ENCODE results near the gene FAM111A.

Gene FAM111A

DNA sequence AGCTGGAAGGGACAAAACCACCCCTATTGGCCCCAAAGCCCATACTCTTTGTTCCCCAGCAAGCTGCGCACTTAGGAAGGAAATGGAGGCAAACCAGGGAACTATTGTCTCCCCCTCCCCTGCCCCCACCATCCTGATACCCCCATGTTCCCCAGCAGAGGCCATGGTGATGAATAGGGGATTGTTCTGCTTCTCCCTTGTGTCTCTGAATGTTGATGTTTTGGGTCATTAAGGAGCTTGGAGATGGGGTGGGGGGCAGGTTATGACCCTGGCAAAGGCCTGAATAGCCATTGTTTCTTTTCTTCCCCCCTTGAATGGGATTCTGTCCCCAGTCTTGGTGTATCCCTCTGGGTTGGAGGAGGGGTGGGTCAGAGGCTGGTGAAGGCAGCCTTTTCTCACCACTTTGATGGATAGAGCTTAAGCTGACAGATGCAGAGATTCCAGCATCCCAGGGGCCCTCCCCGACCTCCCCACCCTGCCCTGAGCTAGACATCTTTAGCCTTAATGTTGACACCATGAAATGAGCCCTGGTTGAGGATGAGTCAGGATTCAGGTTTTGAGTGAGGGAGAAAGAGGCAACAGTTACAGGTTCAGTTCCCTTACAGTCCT is 37.6 kb downstream of the FAM111A start:
- no peak for DNase-seq (ENCODE audit: low read depth)

DNA sequence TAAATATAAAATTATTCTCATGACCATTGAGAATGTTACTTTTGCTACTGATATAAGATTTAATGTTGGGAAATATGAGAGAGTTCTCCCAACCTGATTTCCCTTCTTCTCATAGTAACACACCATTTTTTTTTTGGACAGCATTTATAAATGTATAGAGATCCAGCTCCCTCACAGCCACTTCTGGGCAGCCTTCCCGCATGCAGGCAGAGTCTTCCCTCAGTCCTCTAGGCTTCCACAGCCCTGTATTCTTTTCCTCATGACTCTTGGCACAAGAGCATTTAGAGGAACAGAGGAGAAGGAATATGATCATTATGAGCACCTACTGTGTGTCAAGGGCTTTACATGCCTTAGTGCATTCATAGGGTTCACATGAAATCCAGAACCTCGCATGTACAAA is 38.3 kb downstream of the FAM111A start:
- DNase-seq (ENCODE audit: low read depth) = no peak

DNA sequence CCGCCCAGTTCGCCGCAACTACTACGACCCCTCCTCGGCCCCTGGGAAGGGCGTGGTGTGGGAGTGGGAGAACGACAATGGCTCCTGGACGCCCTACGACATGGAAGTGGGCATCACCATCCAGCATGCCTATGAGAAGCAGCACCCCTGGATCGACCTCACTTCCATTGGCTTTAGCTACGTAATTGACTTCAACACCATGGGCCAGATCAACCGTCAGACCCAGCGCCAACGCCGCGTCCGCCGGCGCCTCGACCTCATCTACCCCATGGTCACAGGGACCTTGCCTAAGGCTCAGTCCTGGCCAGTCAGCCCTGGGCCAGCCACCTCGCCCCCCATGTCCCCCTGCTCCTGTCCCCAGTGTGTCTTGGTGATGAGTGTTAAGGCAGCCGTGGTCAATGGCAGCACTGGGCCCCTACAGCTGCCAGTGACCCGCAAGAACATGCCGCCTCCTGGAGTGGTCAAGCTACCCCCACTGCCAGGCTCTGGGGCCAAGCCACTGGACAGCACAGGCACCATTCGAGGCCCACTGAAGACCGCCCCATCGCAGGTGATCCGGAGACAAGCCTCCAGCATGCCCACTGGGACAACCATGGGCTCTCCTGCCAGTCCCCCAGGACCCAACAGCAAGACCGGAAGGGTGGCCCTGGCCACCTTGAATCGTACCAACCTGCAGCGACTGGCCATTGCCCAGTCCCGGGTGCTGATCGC is 39.2 kb downstream of the FAM111A start:
- DNase-seq (ENCODE audit: low read depth) = no peak

DNA sequence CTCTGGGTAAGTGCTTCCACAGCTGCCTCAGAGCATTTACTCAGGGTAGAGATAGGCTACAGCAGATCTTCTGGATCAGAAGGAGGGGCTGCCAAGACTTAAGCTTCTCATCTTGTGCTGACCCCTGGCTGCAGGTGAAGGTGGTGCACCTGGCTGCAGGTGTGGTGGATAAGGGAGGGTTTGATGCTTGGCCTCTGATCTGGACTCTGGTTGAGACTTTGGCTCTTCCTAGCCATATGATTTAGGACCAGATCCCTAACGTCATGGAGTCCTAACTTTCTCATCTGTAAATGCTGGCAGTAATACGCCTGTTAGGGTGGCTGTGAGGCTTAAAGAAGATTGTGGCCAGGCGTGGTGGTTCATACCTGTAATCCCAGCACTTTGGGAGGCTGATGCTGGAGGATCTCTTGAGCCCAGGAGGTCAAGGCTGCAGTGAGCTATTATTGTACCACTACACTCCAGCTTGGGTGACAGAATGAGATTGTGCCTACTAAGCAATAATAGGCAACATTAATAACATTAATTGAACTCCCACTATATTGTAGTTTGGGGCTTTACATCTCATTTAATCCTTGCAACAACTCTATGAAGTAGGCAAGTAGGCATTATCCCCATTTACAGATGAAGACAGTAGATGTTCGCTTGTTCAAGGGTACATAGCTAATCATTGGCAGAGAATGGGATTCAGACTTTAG is 39.9 kb downstream of the FAM111A start:
- DNase-seq (ENCODE audit: low read depth) = no peak

DNA sequence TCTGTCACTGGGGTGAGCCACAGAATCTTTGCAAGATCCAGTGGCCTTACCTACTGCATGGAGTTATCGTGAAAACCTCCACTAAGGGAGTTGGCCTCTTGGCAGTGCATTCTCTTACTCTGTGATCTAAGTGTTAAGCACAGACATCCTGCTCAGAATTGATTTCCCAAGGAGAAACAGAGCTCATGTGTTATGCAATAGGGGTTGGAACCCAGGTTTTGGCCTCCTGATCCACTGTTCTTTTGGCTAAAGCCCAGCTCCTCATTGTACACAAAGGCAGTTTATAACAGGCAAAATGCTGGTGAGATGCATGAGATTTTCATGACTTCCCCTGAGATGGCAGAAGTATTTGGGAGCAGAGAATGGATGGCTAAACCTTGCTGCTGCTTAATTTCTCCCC is 41.1 kb downstream of the FAM111A start:
- no peak for DNase-seq (ENCODE audit: low read depth)

DNA sequence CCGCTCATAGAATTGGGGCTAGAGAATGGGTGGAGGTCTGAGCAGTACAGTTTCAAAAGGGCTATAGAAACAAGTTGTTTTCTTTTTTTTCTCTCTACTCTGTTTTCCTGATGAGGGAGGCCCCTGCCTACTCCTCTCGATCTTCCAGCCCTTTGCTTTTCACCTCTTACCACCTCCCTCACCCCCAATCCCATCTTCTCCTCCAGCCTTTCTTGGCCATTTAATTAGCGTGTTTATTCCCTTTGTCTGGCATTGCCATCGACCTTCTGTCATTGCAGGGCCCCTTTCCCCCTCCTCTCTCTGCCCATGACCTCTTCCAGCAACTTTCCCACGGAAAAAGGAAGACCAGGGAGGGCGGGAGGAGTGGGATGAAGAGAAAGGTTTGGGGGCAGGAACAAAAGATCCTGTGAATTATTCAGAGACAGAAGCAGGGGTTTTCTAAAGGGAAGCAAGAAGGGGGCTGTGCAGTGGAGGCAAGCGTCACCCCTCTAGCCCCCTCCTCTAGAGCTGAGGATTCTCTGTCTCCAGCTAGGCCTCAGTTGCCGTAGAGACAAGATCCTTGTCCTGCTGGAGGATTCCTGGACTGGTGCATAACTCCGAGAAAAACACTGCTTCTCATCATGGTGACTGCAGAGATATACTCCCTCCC is 42.2 kb downstream of the FAM111A start:
- no peak for DNase-seq (ENCODE audit: low read depth)

DNA sequence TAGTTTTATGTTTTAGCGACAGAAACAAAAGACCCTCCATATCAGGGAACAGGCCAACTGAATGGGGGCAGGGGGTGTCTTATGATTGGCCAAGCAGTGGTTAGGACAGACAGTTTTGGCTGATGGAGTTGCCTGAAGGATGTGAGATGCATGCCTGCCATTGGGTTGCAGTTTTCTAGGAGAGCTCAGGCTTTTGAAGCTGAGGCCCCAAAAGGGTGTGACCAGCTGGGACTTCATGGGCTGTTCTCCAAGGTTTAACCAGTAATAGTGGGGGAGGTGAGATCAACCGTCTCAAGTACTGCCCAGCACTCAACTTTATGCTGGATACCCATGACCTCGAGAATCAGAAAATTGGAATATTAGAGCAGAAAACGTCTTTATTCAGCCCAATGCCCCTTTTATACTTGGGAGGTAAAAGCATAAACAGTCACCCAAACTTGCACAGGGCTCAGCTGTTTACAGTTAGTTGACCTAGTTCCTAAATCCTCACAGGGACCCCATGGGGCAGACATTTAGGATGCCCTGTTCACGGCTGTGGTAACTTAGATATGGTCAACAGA is 42.8 kb downstream of the FAM111A start:
- DNase-seq (ENCODE audit: low read depth) = no peak

DNA sequence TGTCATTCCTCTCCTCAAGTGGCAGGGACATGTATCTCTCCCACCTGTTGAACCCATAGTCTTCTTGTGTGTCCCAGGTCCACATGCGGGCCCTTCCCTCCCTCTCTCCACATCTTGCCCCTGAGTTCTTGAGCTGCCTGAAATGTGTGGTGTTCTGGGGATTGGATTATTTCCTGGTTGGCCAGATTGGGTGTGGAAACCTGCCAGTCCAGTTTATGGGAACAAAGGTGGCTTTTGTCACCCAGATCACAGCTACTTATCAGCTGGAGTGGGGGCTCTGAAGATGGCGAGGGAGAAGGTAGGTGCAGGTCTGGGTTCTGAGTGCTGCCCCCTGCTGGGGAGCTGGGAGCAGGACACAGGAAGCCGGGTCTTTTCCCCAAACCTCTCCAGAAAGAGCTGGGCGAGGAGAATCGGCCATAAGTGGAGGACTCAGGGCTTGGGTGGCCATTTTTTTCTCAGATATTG is 43.5 kb downstream of the FAM111A start:
- DNase-seq (ENCODE audit: low read depth) = peak; percentile 34

DNA sequence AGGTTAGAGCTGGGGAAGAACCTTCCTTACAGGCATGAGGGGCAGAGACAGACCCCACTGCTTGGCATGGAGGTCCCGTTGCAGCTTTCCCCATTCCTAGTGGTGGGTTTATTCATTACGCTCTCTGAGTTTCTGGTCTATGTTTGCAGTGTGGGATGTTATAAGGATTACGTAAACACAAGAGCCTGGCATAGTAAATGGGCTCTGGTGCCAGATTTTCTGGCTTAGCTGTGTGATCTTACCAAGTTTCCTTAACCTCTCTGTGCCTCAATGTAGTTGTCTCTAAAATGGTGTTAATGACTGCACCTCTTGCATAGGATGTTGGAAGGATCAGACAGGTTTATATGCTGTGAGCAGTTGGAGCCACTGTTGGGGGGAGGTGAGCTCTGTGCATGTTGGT is 44.4 kb downstream of the FAM111A start:
- no peak for DNase-seq (ENCODE audit: low read depth)

DNA sequence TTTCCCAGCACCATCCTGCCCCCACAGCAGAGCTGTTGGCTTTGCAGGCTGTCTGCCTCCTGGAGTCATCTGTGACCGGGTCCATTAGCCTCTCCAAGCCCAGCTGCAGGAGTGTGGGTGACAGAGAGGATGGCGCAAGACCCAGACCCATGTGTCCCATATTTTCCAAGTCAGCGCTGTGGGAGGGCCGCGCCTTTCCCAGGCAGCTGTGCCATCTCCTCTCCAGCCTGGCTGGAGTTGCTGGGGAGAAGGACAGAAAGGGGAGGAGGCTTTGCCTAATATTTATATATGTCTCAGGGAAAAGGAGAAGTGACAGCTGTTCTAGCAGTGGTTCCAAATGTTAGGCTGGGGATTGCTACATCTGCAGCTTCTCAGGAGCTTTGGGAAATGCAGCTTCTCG is 44.9 kb downstream of the FAM111A start:
- peak; percentile 48 for DNase-seq (ENCODE audit: low read depth)

DNA sequence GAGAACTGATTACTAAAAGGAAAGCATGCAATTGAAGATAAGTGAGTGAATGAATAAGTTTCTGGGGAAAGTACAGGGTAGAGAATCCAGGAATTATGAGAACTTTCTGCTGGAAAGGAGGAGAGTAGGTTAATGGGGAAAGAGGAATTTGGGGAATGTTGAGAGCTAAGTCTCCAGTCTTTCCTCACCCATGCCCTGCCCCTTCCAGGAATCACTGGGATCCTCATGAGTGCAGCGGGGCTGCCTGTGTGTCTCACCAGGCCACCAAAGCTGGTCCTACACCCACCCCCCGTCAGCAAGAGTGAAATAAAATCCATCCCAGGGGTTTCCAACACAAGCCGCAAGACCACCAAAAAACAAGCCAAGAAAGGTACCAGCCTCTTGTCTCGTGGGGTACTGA is 46.3 kb downstream of the FAM111A start:
- DNase-seq (ENCODE audit: low read depth) = peak; percentile 60

DNA sequence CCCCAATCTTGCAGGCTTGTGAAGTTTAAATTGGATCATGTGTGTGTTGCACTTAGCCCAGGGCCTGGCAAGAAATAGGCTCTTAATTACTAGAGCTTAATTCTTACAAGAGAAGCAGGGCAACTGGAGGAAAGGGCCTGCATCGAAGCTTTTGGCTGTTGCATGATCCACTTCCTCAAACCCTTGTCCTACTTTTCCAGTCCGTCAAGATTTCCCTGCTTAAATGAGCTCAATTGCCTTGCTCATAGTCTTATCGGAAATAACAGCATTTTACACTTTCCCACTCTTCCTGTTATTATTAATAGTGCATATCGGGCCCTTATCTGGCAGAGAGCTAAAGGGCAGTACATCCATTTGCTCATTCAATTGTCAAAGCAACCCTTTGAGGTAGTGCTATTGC is 47.3 kb downstream of the FAM111A start:
- DNase-seq (ENCODE audit: low read depth) = no peak

DNA sequence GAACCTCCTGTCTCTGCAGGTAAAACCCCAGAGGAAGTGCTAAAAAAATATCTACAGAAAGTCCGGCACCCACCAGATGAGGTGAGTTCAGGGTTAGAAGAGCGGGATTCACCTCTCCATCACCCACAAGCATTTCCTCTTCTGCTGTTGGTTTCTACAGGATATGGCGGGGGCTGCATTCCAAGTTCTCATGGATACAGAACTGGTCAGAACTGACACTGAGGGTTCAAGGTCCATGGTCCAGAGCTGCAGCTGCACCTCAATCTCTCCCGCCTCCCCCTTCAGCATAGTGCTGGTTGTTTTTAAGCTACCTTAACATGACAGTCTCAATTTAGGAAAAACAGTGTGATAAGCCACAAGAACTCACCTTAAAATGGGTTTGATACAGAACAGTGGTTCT is 48.4 kb downstream of the FAM111A start:
- no peak for DNase-seq (ENCODE audit: low read depth)

DNA sequence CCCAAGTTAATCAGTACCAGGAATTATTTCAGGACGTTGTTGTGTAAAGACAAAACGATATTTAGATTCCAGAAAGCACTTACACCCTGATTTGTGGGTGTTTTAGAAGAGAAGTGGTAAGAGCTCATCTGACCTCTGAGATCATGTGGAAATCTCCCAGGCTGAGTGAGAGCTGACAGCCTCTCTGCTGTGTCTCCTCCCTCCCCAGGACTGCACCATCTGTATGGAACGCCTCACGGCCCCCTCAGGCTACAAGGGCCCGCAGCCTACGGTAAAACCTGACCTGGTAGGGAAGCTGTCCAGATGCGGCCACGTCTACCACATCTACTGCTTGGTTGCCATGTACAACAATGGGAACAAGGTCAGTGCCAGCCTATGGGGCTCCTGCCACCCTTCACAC is 49.2 kb downstream of the FAM111A start:
- DNase-seq (ENCODE audit: low read depth) = no peak

DNA sequence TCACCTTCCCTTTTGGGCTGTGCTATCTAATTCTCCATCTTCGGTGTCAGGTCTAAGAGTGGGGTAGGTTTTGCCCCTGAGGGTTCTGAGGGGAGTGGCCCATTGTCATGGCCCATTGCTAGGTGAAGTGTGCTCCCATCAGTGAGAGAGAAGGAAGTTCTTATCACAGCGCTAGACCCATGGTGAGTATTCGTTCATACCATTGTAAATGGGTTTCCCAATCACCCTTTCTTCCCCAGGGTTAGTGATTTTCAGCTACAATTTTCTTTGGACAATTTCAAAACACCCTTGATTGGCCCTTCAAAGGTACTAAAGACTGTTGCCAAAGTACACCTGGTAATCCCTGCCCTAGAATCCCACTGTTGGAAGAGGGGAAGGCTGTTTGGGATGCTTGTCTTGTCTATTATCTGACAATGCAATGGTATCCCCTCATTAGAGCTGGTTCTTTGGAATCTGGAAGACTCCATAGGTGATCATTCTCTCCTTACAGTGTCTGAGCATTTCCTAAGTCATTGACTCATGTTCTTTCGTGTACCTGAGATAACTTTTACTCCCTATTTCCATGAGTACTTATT is 49.9 kb downstream of the FAM111A start:
- no peak for DNase-seq (ENCODE audit: low read depth)

DNA sequence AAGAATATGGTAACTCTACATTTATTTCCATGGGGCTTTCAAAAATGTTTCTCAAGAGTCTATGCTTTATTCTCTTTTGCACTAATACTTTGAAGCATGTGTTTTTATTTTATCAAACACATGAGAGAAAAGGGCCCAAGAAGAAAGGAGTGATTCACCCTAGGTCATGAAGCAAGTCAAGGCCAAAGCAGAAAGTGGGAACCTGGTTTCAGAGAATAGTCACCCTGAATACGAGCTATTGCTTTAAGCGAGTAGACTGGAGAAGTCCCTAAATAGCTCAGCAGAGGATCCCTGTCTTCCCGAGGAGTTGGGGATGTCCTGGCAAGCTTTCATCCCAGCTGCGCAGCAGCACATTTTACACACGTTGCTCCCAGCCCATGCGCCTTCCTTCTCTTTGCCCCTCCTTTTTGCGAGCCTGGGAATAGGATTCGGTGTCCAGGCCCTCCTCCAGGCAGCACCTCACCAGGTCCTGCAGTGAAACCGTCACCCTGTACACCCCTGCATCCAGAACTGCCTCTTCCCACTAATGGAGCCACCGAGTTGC is 51.0 kb downstream of the FAM111A start:
- DNase-seq (ENCODE audit: low read depth) = no peak

DNA sequence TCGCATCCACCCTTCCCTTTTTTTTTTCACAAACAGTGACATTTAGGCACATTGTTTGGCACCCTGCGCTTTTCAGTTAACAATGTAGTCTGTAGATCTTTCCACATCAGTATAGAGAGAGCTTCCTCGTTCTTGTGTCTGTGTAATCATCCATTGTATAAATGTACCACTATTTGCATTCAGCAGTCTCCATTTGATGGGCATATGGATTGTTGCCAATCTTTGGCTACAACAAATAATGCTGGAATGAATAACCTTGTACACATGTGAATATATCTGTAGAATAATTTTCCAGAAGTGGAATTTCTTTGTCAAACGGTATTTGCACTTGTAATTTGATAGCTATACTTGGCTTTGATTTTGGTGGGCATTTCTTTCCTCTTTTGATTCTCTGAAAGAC is 52.9 kb downstream of the FAM111A start:
- DNase-seq (ENCODE audit: low read depth) = no peak

DNA sequence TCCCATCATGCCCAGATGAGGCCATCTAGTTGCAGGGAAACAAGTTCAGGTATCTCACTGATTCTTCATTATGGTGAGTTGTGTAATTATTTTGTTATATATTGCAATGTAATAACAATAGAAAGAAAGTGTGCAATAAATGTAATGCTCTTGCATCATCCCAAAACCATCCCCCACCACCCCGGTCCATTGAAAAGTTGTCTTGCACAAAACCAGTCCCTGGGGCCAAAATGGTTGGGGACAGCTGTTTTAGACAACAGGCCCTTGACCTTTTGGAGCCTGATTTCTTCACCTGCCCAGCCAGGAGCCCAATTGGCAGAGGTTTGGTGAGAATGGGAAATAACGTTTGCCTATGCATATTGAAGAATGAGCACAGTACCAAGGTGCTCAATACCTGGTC is 54.1 kb downstream of the FAM111A start:
- DNase-seq (ENCODE audit: low read depth) = no peak

DNA sequence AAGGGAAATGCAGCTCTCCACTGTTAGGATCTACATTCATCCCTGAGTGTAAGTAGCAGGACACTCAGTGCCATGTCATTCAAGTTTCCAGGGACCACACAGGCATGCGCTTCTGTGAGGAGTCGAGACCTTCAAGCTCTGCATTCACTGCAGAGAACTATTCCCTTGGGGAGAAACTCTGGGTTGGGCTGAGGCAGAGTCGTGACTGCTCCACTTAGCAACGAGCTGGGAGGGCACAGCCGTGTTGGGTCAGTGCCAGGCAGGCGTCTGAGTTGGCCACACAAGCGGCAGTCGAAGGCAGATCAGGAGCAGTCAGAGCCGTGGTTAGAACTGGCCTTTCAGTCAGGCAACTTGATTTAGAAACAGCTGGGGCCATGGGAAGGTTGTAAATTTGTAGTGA is 55.3 kb downstream of the FAM111A start:
- DNase-seq (ENCODE audit: low read depth) = peak; percentile 59

DNA sequence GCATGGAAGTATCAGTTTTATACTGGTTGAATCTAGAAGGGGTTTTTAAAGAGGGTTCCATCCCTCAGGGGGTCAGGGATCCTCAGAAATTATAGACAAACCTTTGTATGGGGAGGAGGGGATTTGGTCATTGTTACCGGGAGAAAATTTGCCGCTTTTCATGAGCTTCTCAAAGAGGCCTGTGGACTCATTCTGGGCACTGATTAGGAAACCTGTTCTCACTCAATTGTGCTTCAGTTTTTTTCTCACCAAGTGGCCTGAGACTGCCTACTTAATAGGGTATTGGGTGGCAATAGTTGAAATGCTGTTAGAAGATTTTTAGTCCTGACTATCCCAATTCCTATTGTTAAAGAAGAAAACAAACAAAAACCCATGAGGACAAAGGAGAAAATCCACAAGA is 56.1 kb downstream of the FAM111A start:
- no peak for DNase-seq (ENCODE audit: low read depth)

DNA sequence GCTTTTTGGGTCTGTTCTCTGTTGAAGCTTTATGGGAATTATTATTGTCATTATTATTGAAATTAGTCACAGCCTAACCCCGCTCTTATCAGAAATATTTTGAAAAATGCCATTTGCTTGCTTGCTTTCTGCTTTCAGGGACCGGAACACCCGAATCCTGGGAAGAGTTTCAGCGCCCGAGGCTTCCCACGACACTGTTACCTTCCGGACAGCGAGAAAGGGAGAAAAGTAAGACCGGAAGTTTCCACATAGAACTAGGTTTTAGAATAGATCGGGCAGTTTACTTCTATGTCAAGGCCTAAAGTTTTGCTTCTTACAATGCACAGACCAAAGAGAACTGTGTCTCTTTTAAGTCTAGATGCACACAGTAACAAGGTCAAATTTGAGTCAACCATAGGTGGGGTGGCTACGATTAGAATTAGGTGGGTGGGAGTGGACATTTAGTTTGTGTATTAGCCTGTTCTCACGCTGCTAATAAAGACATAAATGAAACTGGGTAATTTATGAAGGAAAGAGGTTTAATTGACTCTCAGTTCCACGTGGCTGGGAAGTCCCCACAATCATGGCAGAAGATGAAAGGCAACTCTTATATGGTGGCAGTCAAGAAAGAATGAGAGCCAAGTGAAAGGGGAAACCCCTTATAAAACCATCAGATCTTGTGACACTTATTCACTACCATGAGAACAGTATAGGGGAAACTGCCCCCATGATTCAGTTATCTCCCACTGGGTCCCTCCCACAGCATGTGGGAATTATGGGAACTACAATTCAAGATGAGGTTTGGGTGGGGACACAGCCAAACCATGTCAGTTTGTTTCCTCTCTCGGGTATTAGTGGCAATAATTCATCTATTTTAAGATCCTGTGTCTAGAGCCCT is 57.1 kb downstream of the FAM111A start:
- DNase-seq (ENCODE audit: low read depth) = no peak
